Caco-2 (cell line): Measurements from ENCODE around the gene CIAO2A. TPM values are rescaled to one million over a fixed set of nuclear protein-coding genes. Genes with fewer than 3 reads are reported as not detected.

ENCODE experiments used
- BruUV-seq: library from RNA; stranded (reverse); fragments of 400-500 nt; replicated peaks from 2 replicates; lab custom pipeline; 2021; lab: Mats Ljungman, UMichigan
- CTCF ChIA-PET: fragments of 300-600 bp; sonication (Branson Sonifier 250); formaldehyde crosslinking; loops from one replicate; lab custom pipeline; 2022; ENCODE audit warnings: antibody characterized with exemption; lab: Charles Lee
- POLR2A ChIA-PET: fragments of 300-600 bp; sonication (Branson Sonifier 250); formaldehyde crosslinking; loops from one replicate; lab custom pipeline; 2022; ENCODE audit warnings: antibody characterized with exemption; lab: Charles Lee
- DNase-seq, 2 experiments: peaks; one replicate each; pipeline versions ENCODE4 v3.0.0 to v3.0.0-alpha.2; 2020 to 2022
- H3K27me3 ChIP-seq: replicated peaks from 2 replicates; pipeline ENCODE4 v1.6.0; 2011; ENCODE audit warnings: low read length; ENCODE audit not compliant: control insufficient read depth, insufficient read depth
- H3K36me3 ChIP-seq: 2 replicates; pipeline ENCODE4 v1.5.1; 2011; ENCODE audit warnings: low read length; ENCODE audit not compliant: control insufficient read depth, insufficient read depth
- H3K4me1 ChIP-seq: fragments of 250-450 bp; sonication (Bioruptor Pico); 2 replicates; pipeline ENCODE4 v1.5.1; 2020; ENCODE audit warnings: mild to moderate bottlenecking
- H3K4me3 ChIP-seq: 2 replicates; pipeline ENCODE4 v1.5.1; 2011; ENCODE audit warnings: low read depth, mild to moderate bottlenecking, control low read depth, low read length
- H3K9me3 ChIP-seq: fragments of 250-450 bp; sonication (Bioruptor Pico); 2 replicates; pipeline ENCODE4 v1.5.1; 2020; ENCODE audit warnings: mild to moderate bottlenecking, moderate library complexity
- H3K27ac Mint-ChIP-seq: one replicate; pipeline ENCODE4 v1.8.0; 2022; ENCODE audit warnings: mixed read lengths; ENCODE audit not compliant: unreplicated experiment
- H3K27me3 Mint-ChIP-seq: one replicate; pipeline ENCODE4 v1.8.0; 2022; ENCODE audit warnings: mixed read lengths; ENCODE audit not compliant: insufficient read depth, unreplicated experiment
- H3K36me3 Mint-ChIP-seq: one replicate; pipeline ENCODE4 v1.8.0; 2022; ENCODE audit warnings: mild to moderate bottlenecking, mixed read lengths; ENCODE audit not compliant: insufficient read depth, unreplicated experiment
- H3K4me1 Mint-ChIP-seq: one replicate; pipeline ENCODE4 v1.8.0; 2022; ENCODE audit warnings: low read depth, mixed read lengths; ENCODE audit not compliant: unreplicated experiment
- H3K4me3 Mint-ChIP-seq: one replicate; pipeline ENCODE4 v1.8.0; 2022; ENCODE audit warnings: mild to moderate bottlenecking, moderate library complexity, mixed read lengths; ENCODE audit not compliant: unreplicated experiment
- H3K9me3 Mint-ChIP-seq: one replicate; pipeline ENCODE4 v1.8.0; 2022; ENCODE audit warnings: mixed read lengths; ENCODE audit not compliant: unreplicated experiment
- intact Hi-C: fragments of 100-400 bp; cut with micrococcal nuclease; formaldehyde crosslinking; loops from one replicate; pipeline ENCODE4 v1.10.0; 2022; ENCODE audit not compliant: unreplicated experiment
- total RNA-seq: library from RNA; stranded (reverse); gene quantifications from 2 replicates; pipeline ENCODE4 v1.2.3, GENCODE V29; 2022
- TF ChIP-seq, protein P1 (sequence below), 2 experiments: fragments of 200-600 bp in 1 of 2; IDR thresholded peaks; 1 replicate in 1 of 2; 2 replicates in 1 of 2; pipeline versions ENCODE4 v1.5.1 to v1.8.0; 2011 to 2022; ENCODE audit warnings: antibody characterized with exemption in 1 of 2, control low read depth in 1 of 2, inconsistent platforms in 1 of 2, low read depth in 1 of 2, low read length in 1 of 2, mild to moderate bottlenecking in 1 of 2, moderate library complexity in 1 of 2; ENCODE audit not compliant: insufficient read depth in 1 of 2, severe bottlenecking in 1 of 2, unreplicated experiment in 1 of 2

Gene CIAO2A
- total RNA-seq, 1 experiment from 2014 or later, result 61.6 TPM

DNA sequence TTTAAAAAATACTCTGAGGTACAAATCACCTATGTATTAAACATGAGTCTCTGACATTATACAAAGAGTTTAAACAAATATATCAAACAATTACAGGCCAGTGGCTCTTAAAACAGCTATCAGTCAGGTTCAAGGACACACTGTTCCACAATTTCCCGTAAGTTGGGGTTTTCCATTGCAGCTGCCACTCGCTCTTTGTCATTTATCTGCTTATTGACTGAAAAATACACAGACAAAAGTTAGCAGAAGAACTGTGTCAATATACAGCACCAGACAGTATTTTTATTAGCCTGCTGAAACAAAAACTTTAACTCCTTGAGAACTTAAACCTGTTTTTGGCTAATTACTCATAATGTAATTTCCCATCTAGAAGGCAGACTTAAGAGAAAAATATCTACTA lies 20.8 kb downstream of the CIAO2A start:
- TSS peak; percentile 54 for BruUV-seq
- POLR2A ChIA-PET, result no interaction called here
- TF ChIP-seq, protein P1, sequence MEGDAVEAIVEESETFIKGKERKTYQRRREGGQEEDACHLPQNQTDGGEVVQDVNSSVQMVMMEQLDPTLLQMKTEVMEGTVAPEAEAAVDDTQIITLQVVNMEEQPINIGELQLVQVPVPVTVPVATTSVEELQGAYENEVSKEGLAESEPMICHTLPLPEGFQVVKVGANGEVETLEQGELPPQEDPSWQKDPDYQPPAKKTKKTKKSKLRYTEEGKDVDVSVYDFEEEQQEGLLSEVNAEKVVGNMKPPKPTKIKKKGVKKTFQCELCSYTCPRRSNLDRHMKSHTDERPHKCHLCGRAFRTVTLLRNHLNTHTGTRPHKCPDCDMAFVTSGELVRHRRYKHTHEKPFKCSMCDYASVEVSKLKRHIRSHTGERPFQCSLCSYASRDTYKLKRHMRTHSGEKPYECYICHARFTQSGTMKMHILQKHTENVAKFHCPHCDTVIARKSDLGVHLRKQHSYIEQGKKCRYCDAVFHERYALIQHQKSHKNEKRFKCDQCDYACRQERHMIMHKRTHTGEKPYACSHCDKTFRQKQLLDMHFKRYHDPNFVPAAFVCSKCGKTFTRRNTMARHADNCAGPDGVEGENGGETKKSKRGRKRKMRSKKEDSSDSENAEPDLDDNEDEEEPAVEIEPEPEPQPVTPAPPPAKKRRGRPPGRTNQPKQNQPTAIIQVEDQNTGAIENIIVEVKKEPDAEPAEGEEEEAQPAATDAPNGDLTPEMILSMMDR (IDR thresholded peaks at IDR 0.05; ENCODE audit: insufficient read depth in 1 of 2, low read depth in 1 of 2, low read length in 1 of 2, severe bottlenecking in 1 of 2, unreplicated experiment in 1 of 2), result no peak
- CTCF ChIA-PET, result no interaction called here
- peaks cover 5% of the 10 kb centered on the region for H3K4me1 Mint-ChIP-seq
- no peak overlapping the region for H3K4me3 Mint-ChIP-seq
- no peaks in the 10 kb centered on the region for H3K27me3 ChIP-seq
- no peak overlapping the region for H3K4me3 ChIP-seq
- H3K27ac Mint-ChIP-seq, result no peak overlapping the region
- H3K27me3 Mint-ChIP-seq, result no peaks in the 10 kb centered on the region
- H3K4me1 ChIP-seq, result peaks cover 22% of the 10 kb centered on the region
- H3K9me3 ChIP-seq, result no peaks in the 10 kb centered on the region
- no peaks in the 10 kb centered on the region; the same call in 1 of the 2 replicates for H3K36me3 ChIP-seq
- no peak for DNase-seq
- intact Hi-C loops, result no loop called here
- no peaks in the 10 kb centered on the region for H3K9me3 Mint-ChIP-seq
- H3K36me3 Mint-ChIP-seq, result peaks cover 15% of the 10 kb centered on the region

DNA sequence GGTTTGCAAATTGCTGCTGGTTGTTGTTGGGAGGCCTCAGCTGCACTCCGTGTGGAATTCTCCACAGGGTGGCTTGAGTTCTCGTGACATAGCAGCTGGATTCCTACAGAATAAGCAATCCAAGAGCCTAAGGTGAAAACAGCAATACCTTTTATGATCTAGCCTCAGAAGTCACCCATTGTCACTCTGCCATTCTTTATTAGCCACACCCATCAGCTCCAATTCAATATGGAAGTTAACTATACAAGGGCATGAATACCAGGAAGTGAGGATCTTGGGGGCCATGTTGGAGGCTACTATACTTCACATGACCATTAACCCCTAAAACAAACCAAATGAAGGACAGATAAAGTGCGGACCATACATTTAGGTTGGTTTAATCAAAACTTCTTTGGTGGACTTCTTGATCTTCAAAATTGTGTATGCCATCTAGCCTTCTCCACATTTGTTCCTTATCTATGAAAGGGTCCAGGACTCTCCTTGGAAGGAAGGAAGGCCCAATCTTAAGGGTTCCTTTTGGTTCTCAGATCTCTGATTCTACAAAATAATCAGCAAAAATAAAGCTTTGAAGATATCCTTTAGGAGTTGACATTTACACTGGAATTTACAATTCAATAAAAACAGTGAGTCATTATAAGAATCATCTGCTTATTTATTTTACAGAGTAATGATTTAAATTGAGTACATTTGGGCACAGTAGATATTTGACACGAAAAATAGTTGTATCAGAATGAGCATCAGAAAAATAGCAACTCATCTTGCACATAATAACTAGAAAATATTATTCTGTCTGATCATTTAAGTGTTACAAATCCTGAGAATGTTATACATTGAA lies 21.5 kb downstream of the CIAO2A start:
- Mint-ChIP-seq H3K27ac (no peak overlapping the region), H3K4me1 (peaks cover 5% of the 10 kb centered on the region), H3K9me3 (no peaks in the 10 kb centered on the region), H3K36me3 (peaks cover 15% of the 10 kb centered on the region), H3K4me3 (no peak overlapping the region), H3K27me3 (no peaks in the 10 kb centered on the region)
- Histone ChIP-seq H3K4me3 (no peak overlapping the region), H3K9me3 (no peaks in the 10 kb centered on the region), H3K36me3 (no peaks in the 10 kb centered on the region; the same call in 1 of the 2 replicates), H3K4me1 (peaks cover 22% of the 10 kb centered on the region), H3K27me3 (no peaks in the 10 kb centered on the region)
- POLR2A ChIA-PET, result no interaction called here
- CTCF ChIA-PET, result interaction anchor here (0.5 to 1.4 kb wide), 3 partner anchors 26 to 1024 kb away, joined by 3 to 5 read pairs (median 3); partner anchors contain the start of gene DAPK2
- intact Hi-C loops, result no loop called here
- DNase-seq, result no peak
- TF ChIP-seq, protein P1 (IDR thresholded peaks at IDR 0.05; ENCODE audit: insufficient read depth in 1 of 2, low read depth in 1 of 2, low read length in 1 of 2, severe bottlenecking in 1 of 2, unreplicated experiment in 1 of 2), result no peak
- no TSS peak for BruUV-seq

DNA sequence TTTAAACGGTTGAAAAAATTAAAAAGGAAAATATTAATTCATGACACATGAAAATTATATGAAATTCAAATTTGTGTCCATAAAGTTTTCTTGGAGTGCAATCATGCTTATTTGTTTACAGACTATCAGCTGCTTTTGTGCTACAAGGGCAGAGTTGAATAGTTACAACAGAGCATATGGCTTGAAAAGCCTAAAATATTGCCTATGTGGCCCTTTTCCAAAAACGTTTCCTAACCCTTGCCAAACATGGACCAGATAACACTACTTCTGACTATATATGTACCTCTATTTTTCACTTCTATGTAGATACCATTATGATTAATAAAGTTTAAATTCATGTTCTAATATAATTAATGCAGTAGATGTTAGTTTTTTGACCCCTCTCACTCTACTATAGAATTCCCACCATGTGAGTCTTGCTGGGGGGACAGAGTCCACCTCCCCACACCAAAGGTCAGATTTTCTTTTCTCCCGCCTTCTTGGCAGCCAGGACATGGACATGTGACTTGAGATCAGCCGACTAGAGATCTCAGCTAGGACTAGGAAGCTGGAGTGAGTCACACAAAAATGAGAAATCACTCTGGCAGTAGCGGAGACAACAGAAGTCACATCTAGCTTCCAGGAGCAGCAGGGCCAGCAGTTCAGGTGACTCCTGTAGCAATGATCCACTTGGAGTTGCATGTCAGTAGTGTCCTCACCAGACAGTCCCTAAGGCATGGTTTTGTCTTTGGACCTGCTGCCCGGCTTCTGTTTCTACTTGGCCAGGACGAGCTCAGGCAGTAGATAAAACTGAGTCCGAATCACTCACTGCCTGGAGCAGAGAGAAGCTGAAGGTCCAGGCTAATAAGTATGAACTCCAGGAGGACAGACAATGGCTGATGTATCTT lies 22.4 kb downstream of the CIAO2A start:
- Mint-ChIP-seq H3K36me3 (peaks cover 12% of the 10 kb centered on the region), H3K4me1 (peaks cover 5% of the 10 kb centered on the region), H3K27ac (no peak overlapping the region), H3K27me3 (no peaks in the 10 kb centered on the region), H3K4me3 (no peak overlapping the region), H3K9me3 (no peaks in the 10 kb centered on the region)
- ChIA-PET POLR2A (no interaction called here), CTCF (interaction anchor here (0.6 to 1.4 kb wide), 3 partner anchors 25 to 1023 kb away, joined by 3 to 4 read pairs (median 3); partner anchors contain the start of gene DAPK2)
- no TSS peak for BruUV-seq
- Histone ChIP-seq H3K4me1 (peaks cover 22% of the 10 kb centered on the region), H3K4me3 (no peak overlapping the region), H3K36me3 (no peaks in the 10 kb centered on the region; the same call in 1 of the 2 replicates), H3K27me3 (no peaks in the 10 kb centered on the region), H3K9me3 (no peaks in the 10 kb centered on the region)
- TF ChIP-seq, protein P1 (IDR thresholded peaks at IDR 0.05; ENCODE audit: insufficient read depth in 1 of 2, low read depth in 1 of 2, low read length in 1 of 2, severe bottlenecking in 1 of 2, unreplicated experiment in 1 of 2), result no peak
- no peak for DNase-seq
- intact Hi-C loops, result no loop called here
